GM21786 (cell line): ENCODE results near the gene NTMT1.
"Not testable (repeated sequence)": the region's sequence is repeated elsewhere in the genome, so short reads cannot be mapped to it uniquely, and the experiment has no call there.

Experiments used
- ATAC-seq: cut with Tn5 transposase; IDR thresholded peaks from one replicate; pipeline ENCODE4 v1.9.1; 2021; ENCODE audit not compliant: unreplicated experiment

Gene NTMT1, protein sequence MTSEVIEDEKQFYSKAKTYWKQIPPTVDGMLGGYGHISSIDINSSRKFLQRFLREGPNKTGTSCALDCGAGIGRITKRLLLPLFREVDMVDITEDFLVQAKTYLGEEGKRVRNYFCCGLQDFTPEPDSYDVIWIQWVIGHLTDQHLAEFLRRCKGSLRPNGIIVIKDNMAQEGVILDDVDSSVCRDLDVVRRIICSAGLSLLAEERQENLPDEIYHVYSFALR

DNA sequence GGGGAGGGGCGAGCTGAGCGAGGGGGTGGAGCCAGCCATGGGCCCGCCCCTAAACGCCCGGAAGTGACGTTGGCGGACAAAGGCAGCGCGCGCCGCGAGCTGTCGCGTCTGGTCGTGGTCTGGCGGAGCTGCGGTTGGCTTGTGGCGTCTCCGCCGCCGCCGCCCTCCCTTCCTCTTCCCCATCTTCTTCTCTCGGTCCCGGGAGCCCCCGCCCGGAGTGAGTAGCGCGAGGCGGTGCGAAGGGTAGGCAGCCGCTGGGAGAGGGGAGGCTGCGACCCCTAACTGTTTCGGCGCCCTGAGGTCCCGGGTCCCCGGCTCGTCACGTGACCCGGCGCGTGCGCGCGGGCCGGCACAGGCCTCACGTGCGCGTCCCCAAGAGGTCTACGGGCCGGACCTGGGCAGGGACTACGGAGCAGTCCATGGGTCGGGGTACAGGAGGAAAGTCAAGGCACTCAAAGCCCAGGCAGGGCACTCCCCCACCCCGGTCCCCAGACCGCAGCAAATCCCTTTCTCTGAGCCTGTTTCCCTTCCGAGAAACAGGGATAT lies at the start of gene NTMT1:
Gene NTMT1, plus strand, starts transcription at position 85 of the 546 bp plus-strand sequence. CDS start 6,541 bp downstream, outside the sequence.
- ATAC-seq = peak; percentile 89

- ATAC-seq = no peak
These were observed 49.1 kb upstream of the NTMT1 start for GRCh38 chr9:129576546-129577543.

GRCh38 chr9:129579294-129579693 lies 46.7 kb upstream of the NTMT1 start:
- no peak for ATAC-seq

- ATAC-seq = no peak
These were observed 45.6 kb upstream of the NTMT1 start for GRCh38 chr9:129580211-129580915.

GRCh38 chr9:129581505-129582189 lies 44.3 kb upstream of the NTMT1 start:
- no peak for ATAC-seq

GRCh38 chr9:129582855-129583254 lies 43.1 kb upstream of the NTMT1 start:
- ATAC-seq = no peak

GRCh38 chr9:129583308-129584038 lies 42.5 kb upstream of the NTMT1 start:
- ATAC-seq = no peak

DNA sequence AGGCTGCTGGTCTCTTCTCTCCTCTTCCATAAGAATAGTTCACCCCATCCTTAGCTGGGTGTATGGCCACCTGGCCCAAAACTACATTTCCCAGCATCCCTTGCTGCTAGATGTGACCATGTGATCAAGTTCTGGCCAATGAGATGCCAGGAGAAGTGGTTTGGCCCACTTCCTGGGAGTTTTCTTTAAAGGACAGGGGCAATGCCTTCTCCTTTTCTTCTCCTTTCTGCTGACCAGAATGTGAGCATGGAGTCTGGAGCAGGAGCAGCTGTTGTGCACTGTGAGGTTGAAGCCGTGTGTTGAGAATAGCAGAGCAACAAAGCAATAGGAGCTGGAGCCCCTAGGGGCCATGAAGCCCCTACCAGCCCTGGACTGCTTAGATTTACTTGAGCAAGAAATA lies 41.8 kb upstream of the NTMT1 start:
- peak; percentile 58 for ATAC-seq

DNA sequence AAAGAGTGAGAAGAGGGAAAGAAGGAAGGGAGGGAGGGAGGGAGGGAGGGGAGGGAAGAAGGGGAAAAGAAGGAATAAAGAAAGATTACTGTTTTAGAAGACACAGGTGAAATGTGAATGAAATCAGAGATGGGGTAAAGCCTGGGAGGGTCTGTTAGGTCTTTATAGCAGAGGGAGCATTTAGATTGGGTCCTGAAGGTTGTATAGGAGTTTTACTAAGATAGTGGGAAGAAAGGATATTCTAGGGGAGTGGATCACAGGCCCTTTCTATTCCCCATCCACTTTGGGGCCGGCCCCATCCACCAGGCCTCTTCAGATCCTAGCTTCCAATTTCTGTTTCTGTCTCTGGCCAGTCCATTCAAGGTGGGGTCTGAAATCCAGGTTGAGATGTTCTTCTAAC lies 40.6 kb upstream of the NTMT1 start:
- no peak for ATAC-seq

- ATAC-seq = no peak
These were observed 39.7 kb upstream of the NTMT1 start for GRCh38 chr9:129586245-129586644.

DNA sequence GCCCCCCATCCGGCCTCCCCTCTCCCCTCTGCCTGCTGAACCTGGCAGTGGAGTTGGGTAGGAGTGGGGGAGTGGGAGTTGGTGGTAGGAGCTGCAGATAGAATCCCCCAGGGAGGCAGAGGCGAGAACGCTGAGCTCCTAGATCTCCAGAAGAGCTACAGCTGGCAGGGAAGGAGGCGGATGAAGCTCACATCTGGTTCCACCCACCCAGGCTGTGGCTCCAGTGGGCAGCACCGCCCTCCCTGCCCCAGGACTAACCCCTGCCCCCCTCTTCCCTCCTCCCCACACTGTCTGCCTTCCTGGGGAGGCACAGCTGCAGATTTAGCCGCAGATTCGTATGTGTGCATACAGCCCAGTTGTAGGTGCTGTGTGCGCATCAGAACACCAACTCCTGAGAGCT lies 39.3 kb upstream of the NTMT1 start:
- ATAC-seq = no peak

- no peak for ATAC-seq
These were observed 38.3 kb upstream of the NTMT1 start for GRCh38 chr9:129587487-129588262.

DNA sequence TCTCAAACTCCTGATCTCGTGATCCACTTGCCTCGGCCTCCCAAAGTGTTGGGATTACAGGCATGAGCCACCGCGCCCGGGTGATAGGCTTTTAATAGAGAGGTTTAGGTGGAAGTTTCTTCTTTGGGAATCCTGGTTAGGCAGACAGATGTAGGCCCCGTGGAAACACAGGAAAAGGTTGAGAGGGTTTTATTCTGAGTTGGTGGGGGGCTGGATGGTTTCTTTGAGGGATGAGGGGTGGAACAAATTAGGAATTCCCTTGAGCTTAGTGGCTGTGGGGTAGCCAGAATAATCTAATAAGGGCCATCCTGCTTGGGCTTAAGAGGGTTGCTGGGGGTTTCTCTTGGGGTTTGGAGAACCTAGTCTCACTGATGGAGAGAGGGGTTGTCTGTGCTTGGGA lies 35.5 kb upstream of the NTMT1 start:
- ATAC-seq = no peak

- no peak for ATAC-seq
These were observed 34.0 kb upstream of the NTMT1 start for GRCh38 chr9:129591916-129592315.

- ATAC-seq = not testable (repeated sequence)
These were observed 33.2 kb upstream of the NTMT1 start for GRCh38 chr9:129592790-129593189.

DNA sequence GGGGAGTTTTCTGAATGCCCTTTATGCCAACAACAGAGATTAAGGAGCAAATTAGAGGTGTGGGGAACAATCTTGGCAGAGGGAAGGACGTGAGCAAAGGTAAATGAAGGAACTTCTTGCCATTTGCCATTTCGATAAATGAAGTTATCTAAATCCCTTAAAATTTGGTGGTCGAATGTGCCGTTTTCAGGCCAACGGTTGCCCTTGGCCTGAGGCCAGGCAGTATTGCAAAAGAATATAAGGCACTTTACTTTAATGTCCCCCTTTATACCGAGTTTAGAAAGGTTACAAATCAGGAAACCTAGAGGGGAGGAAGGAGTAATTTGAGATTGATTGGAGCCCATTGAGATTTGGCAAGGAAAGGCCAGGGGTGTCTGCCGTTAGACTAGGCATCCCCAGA lies 31.3 kb upstream of the NTMT1 start:
- ATAC-seq = no peak

DNA sequence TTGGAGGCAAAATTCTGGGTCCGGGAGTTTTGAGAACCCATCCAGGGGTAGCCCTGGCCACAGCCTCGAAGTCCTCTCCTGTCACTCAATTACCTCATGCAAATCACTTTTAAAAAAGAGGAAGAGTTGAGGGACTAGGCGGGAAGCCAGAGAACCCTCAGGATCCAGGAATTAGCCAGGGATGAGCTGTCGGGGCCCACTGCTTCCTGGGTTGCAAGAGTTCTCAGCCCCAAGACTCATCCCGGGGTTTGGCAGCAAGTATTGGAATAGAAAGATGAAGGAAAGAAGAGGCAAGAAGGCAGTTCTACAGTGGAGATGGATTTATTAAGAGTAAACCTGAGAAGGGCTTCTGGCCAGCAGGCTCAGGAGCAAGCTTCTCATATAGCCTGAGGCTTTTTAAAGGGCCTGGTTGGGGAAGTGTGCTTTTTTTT lies 30.6 kb upstream of the NTMT1 start:
- no peak for ATAC-seq

DNA sequence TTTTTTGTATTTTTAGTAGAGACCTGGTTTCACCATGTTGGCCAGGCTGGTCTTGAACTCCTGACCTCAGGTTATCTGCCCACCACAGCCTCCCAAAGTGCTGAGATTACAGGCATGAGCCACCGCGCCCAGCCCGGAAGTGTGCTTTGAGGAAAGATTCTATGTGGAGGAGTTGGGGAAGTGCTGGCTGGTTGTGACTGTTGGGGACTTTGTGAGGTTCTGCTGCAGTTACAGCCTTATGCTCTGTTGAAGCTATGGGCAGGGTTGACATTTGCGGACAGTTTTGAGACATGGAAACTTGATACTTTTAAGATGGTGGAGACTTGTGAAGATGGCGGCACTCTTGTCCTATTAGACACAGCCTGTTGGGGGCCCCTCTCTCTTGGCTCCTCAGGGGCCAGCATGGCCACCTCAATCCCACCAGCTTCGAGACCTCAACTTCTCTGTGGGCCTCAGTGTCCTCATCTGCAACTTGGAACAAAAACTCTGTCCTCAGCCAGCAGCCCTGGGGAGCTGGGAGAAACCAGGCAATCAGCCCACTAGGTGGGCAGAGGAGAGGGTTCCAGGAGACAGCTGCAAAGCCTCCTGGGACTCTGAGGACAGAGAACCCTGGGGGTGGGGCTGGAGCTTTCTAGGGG lies 29.9 kb upstream of the NTMT1 start:
- no peak for ATAC-seq
